Erythroblast (primary cell): ENCODE data around the gene PARM1.

ENCODE experiments used
- GATA1 ChIP-seq: IDR thresholded peaks from 2 replicates; pipeline ENCODE4 v1.6.1; 2011; ENCODE audit warnings: low read depth, mild to moderate bottlenecking, control low read depth, low read length, moderate library complexity
- POLR2A ChIP-seq: IDR thresholded peaks from 2 replicates; pipeline ENCODE4 v1.6.1; 2011; ENCODE audit warnings: mild to moderate bottlenecking, low read length

DNA sequence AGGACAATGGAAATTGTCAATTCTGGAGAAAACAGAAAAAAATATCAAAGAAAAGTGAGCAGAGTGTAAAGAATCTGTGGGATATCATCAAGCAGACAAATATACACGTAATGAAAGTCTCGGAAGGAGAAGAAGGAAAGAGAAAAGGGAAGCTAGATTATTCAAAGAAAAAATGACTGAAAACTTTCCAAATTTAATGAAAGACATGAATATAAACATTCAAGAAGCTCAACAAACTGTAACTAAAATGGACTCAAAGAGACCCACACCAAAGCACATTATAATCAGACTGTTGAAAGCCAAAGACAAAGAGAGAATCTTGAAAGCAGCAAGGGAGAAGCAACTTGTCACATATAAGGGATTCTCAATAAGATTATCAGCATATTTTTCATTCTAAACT is 28.3 kb downstream of the PARM1 start:
- TF ChIP-seq POLR2A (no peak), GATA1 (no peak)
